Heart right ventricle (tissue), 16 donors: ENCODE data around the gene TNFAIP1. TPM values are rescaled to one million over a fixed set of nuclear protein-coding genes. Genes with fewer than 3 reads are reported as not detected.

ENCODE experiments used
- ATAC-seq, 8 donors: fragments of 200-7000 bp; cut with Tn5 transposase; one replicate each; pipeline ENCODE4 v1.9.1; 2020; ENCODE audit warnings: mild to moderate bottlenecking in 8 of 8, moderate library complexity in 8 of 8, moderate number of reproducible peaks in 1 of 8
- DNase-seq, 2 donors: peaks; one replicate each; pipeline ENCODE4 v3.0.0-alpha.2; 2020
- H3K27ac ChIP-seq, 10 donors: fragments of 200-600 bp; sonication (generic) in 2 of 10; one replicate each; pipeline versions ENCODE4 v1.5.0 to v1.8.0; 2020 to 2022; ENCODE audit warnings: mild to moderate bottlenecking in 3 of 10
- H3K27me3 ChIP-seq, 7 donors: fragments of 200-600 bp; one replicate each; pipeline ENCODE4 v1.8.0; 2021 to 2022; ENCODE audit warnings: mild to moderate bottlenecking in 2 of 7
- H3K36me3 ChIP-seq, 9 donors: fragments of 200-600 bp; sonication (generic) in 1 of 9; one replicate each; pipeline versions ENCODE4 v1.5.0 to v1.8.0; 2020 to 2022; ENCODE audit warnings: mild to moderate bottlenecking in 2 of 9
- H3K4me1 ChIP-seq, 9 donors: fragments of 200-600 bp; sonication (generic) in 1 of 9; one replicate each; pipeline versions ENCODE4 v1.5.0 to v1.8.0; 2020 to 2022; ENCODE audit warnings: mild to moderate bottlenecking in 4 of 9
- H3K4me3 ChIP-seq, 10 donors: fragments of 200-600 bp; sonication (generic) in 2 of 10; one replicate each; pipeline versions ENCODE4 v1.5.0 to v1.8.0; 2020 to 2022; ENCODE audit warnings: mild to moderate bottlenecking in 7 of 10, moderate library complexity in 2 of 10
- H3K9me3 ChIP-seq, 11 donors: fragments of 200-600 bp in 10 of 11; sonication (generic) in 2 of 11; one replicate each; pipeline versions ENCODE4 v1.5.0 to v1.8.0; 2013 to 2022; ENCODE audit warnings: mild to moderate bottlenecking in 2 of 11, control low read depth in 1 of 11, moderate library complexity in 1 of 11
- CTCF ChIP-seq, 9 donors: fragments of 200-600 bp; sonication (generic) in 2 of 9; IDR thresholded peaks; one replicate each; pipeline versions ENCODE4 v1.5.0 to v1.8.0; 2021 to 2022; ENCODE audit warnings: antibody characterized with exemption in 9 of 9, mild to moderate bottlenecking in 5 of 9, moderate library complexity in 1 of 9
- WGBS, 2 donors: extraction: QIAGEN DNeasy Blood & Tissue Kit; methylation state at CpG; one replicate each; pipeline ENCODE4 v1.1.7; 2013; ENCODE audit warnings: inconsistent platforms in 1 of 2; 5-methylcytosine and 5-hydroxymethylcytosine counted together
- intact Hi-C, 10 donors: fragments of 100-400 bp; cut with DNase I; formaldehyde crosslinking; loops; one replicate each; pipeline versions ENCODE4 v1.11.1 to v1.14.2; 2022
- polyA plus RNA-seq, 2 donors: library from polyadenylated mRNA; stranded (reverse); fragments of 200-250 nt; gene quantifications; one replicate each; pipeline ENCODE4 v1.2.3, GENCODE V29; 2013
- total RNA-seq, 10 donors: library from RNA; stranded (reverse); fragmentation: NEBNext Ultra II Directional in 3 of 10; extraction: Animal tissue kit (Norgen Biotek cat#: 25700) in 3 of 10; gene quantifications; one replicate each; pipeline versions ENCODE4 v1.2.1 to v1.2.4, GENCODE V29; 2021 to 2023
- donor health status: Arrhythmogenic right ventricular cardiomyopathy.
- donor health status: ischemic (EF 13 %, LVEDD 7.1; RV severe dilation, severe dysfunction).
- donor health status: healthy with polysubstance abuse.
- donor health status: DM: no; HTN: yes; CAD: no.
- donor health status: DM: no; HTN: no; CAD: no.
- donor health status: ischemic (EF 25% LVEDD 6.9; RV normal size, moderate dysfunction).
- donor health status: ischemic (EF 25% LVEDD 5.7; RV mildly dilated, moderate dysfunction).
- donor health status: healthy.
- donor health status: DM: yes; HTN: yes; CAD: no.
- donor health status: Ischemic cardiomyopathy.
- donor health status: ischemic (EF 35%, LVEDD 5.7; RV mildly dilated, moderate dysfunction).
- donor health status: nonischemic (EF 11% LVEDD 7.7; RV severe dilation, severe dysfunction).
- donor health status: DM: yes; HTN: yes; CAD: no.
- donor health status: PGD.
- donor health status: ischemic (EF 29% LVEDD 5.4; RV normal size, mild dysfunction).
- donor health status: nonischemic (EF 23%, LVEDD 6.1; RV moderate dilation, normal function).

TNFAIP1 gene
- total and polyA plus RNA-seq, 12 donors = 15.1 to 87.6 (median 43.2) TPM

DNA sequence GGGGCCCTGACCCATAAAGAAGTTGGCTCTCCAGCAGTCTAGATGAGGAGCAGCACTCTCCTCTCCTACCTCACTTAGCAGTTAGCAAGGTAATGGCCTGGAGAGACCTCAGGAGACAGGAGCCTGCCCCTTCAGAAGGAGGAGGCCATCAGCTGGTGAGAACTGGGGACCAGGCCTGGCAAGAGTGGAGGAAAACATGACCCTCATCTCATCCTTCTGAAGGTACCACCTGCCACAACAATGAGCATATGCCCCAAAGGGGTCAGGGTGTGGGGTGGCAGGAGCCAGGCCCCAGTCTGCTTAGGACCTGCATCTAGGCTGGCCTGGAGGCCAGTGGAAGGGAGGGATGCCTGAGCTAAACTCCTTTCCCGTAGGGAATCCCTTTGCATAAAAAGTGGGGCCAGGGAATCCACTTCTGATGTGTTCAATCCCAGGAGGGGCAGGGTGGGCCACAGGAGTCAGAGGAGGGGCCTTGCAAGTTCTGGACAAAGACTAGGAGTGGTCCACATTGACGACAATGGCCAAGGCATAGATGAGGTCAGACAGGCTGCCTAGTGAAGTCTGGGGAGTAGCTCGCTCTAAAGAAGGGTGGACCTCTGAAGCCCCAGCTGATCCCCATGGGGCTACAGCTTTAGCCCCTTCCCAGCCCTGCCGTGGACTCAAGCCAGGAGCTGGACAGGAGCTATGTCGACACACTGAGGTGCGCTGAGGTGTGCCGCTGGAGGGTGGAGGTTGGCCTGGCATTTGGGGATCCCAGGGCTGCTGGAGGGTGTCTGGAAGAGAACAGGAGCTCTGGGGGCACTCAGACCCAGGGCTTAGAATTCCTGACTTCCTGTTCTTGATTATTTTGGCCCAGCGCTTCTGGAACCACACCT, 28.5 kb downstream of the TNFAIP1 start:
- TF ChIP-seq CTCF (IDR thresholded peaks at IDR 0.05) = no peak
- Histone ChIP-seq H3K27ac (no peak overlapping the region), H3K4me1 (no peaks in the 10 kb centered on the region), H3K27me3 (no peaks in the 10 kb centered on the region), H3K4me3 (no peak overlapping the region), H3K9me3 (no peaks in the 10 kb centered on the region), H3K36me3 (peaks cover 0 to 66% (median 29%) of the 10 kb centered on the region in 9 donors)
- DNase-seq = no peak
- WGBS, 2 donors = 85 to 88% methylated on average over 8 of the region's 8 CpGs
- ATAC-seq = no peak
- intact Hi-C loops = no loop called here

- no peak for DNase-seq
- H3K4me3 ChIP-seq = no peak within 1 kb of the TSS
- WGBS, 2 donors = 90 to 92% methylated on average over 13 of the region's 13 CpGs
- TF ChIP-seq CTCF (IDR thresholded peaks at IDR 0.05) = no peak
- peaks cover 0 to 58% (median 25%) of the 10 kb centered on the region in 9 donors for H3K36me3 ChIP-seq
- ATAC-seq = no peak
- H3K9me3 ChIP-seq = no peaks in the 10 kb centered on the region
- no peaks in the 10 kb centered on the region for H3K27me3 ChIP-seq
- H3K4me1 ChIP-seq = peaks cover 0 to 5% (median 2%) of the 10 kb centered on the region in 9 donors
- intact Hi-C loops = no loop called here
- no peak within 1 kb of the TSS for H3K27ac ChIP-seq
Observed at GRCh38 chr17:28364665-28365363, 29.3 kb downstream of the TNFAIP1 start, which contains the start of gene SEBOX. Gene SEBOX, minus strand, starts transcription at chr17:28365199. Its CDS starts 48 bp downstream, at chr17:28365151.

GRCh38 chr17:28365487-28365886, 29.9 kb downstream of the TNFAIP1 start:
- Histone ChIP-seq H3K4me1 (peaks cover 0 to 12% (median 7%) of the 10 kb centered on the region in 9 donors), H3K27me3 (no peaks in the 10 kb centered on the region), H3K36me3 (peaks cover 0 to 52% (median 18%) of the 10 kb centered on the region in 9 donors), H3K27ac (no peak overlapping the region), H3K9me3 (no peaks in the 10 kb centered on the region), H3K4me3 (no peak overlapping the region)
- DNase-seq (no peak), ATAC-seq (no peak)
- TF ChIP-seq CTCF (IDR thresholded peaks at IDR 0.05) = no peak
- 82 to 86% methylated on average over 3 of the region's 3 CpGs for WGBS, 2 donors
- intact Hi-C loops = no loop called here

DNA sequence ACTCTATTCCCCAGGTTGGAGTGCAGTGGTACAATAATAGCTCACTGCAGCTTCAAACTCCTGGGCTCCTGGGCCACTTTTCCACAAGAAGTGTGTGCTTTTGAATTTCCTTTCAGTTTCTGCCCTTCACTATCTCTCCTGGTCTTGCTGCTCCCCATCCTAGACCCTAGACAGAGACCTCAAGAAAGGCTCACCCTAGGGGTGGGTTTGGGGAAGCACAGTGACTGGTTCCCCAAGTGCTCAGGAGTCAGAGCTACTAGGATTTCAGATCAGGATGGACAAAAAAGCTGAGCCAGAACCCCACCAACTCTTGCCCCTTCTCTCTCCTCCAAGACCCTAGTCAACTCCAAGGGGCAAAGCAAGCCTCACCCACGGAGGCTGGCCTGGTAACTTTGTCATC, 31.0 kb downstream of the TNFAIP1 start:
- no peak for ATAC-seq
- Histone ChIP-seq H3K4me3 (no peak overlapping the region), H3K9me3 (no peaks in the 10 kb centered on the region), H3K27me3 (peaks cover 0 to under 1% (median 0%) of the 10 kb centered on the region in 7 donors), H3K36me3 (peaks cover 0 to 40% (median 9%) of the 10 kb centered on the region in 9 donors), H3K27ac (no peak overlapping the region), H3K4me1 (peaks cover 0 to 21% (median 15%) of the 10 kb centered on the region in 9 donors)
- intact Hi-C loops = no loop called here
- DNase-seq = no peak
- no peak for TF ChIP-seq CTCF (IDR thresholded peaks at IDR 0.05)
- 71 to 73% methylated on average over 1 of the region's 1 CpG for WGBS, 2 donors
